Measurements from ENCODE around the gene ISYNA1. TPM values are rescaled to one million over a fixed set of nuclear protein-coding genes. Genes with fewer than 3 reads are reported as not detected.
A peak's percentile ranks its signal among the peaks of the same experiment; 100 is the strongest.

Gene ISYNA1
- total and polyA plus RNA-seq, 8 donors = 7.8 to 47.3 (median 15.4) TPM

- peak; percentile 80 to 93 for DNase-seq
- Histone ChIP-seq H3K27me3 (no peaks in the 10 kb centered on the region), H3K4me3 (no peak overlapping the region), H3K36me3 (peaks cover 22 to 50% (median 39%) of the 10 kb centered on the region in 4 donors), H3K27ac (peak overlapping the region; percentile 42 to 87 (median 85)), H3K9me3 (no peaks in the 10 kb centered on the region), H3K4me1 (peaks cover 71 to 95% (median 77%) of the 10 kb centered on the region in 4 donors)
- WGBS, 5 donors = 9 to 15% (median 11%) methylated on average over 7 to 8 of the region's 8 CpGs
- TF ChIP-seq CTCF (IDR thresholded peaks at IDR 0.05) (no peak), POLR2AphosphoS5 (IDR thresholded peaks at IDR 0.05) (peak; percentile 64 to 86 (median 84))
- intact Hi-C loops (cut with DNase I; ENCODE audit: low total_unique reads) = loop anchor here (10.0 kb wide), 1 partner anchor 100 kb away; no protein-coding TSS in a partner anchor
Measured at GRCh38 chr19:18464646-18465045, 26.7 kb upstream of the ISYNA1 start.

- H3K9me3 ChIP-seq = no peaks in the 10 kb centered on the region
- H3K36me3 ChIP-seq = peaks cover 32 to 81% (median 64%) of the 10 kb centered on the region in 4 donors
- intact Hi-C loops (cut with DNase I; ENCODE audit: low total_unique reads) = loop anchor here (10.0 kb wide), 1 partner anchor 103 kb away; no protein-coding TSS in a partner anchor
- H3K27me3 ChIP-seq = no peaks in the 10 kb centered on the region
- no peak overlapping the region for H3K4me3 ChIP-seq
- TF ChIP-seq POLR2A (IDR thresholded peaks at IDR 0.05) (no peak), CTCF (IDR thresholded peaks at IDR 0.05) (no peak), EP300 (IDR thresholded peaks at IDR 0.05) (no peak), POLR2AphosphoS5 (IDR thresholded peaks at IDR 0.05) (no peak)
- DNase-seq = no peak
- peaks cover 49 to 85% (median 63%) of the 10 kb centered on the region in 4 donors for H3K4me1 ChIP-seq
- WGBS, 5 donors = 94 to 100% (median 95%) methylated on average over 4 to 22 of the region's 22 CpGs
- H3K27ac ChIP-seq = peak overlapping the region in 4 of 5 donors; percentile 80 to 89 (median 85)
Measured at GRCh38 chr19:18461471-18461870, 23.5 kb upstream of the ISYNA1 start.

- 71 to 91% (median 85%) methylated on average over 3 to 12 of the region's 12 CpGs for WGBS, 5 donors
Measured at GRCh38 chr19:18460900-18461299, 23.0 kb upstream of the ISYNA1 start.

More at GRCh38 chr19:18460900-18461299, 23.0 kb upstream of the ISYNA1 start:
- Histone ChIP-seq H3K27me3 (no peaks in the 10 kb centered on the region), H3K4me1 (peaks cover 43 to 79% (median 58%) of the 10 kb centered on the region in 4 donors), H3K9me3 (no peaks in the 10 kb centered on the region), H3K36me3 (peaks cover 37 to 86% (median 70%) of the 10 kb centered on the region in 4 donors), H3K27ac (peak overlapping the region in 4 of 5 donors; percentile 80 to 89 (median 85)), H3K4me3 (no peak overlapping the region)
- intact Hi-C loops (cut with DNase I; ENCODE audit: low total_unique reads) = loop anchor here (10.0 kb wide), 1 partner anchor 104 kb away; no protein-coding TSS in a partner anchor
- no peak for DNase-seq
- no peak for TF ChIP-seq POLR2AphosphoS5 (IDR thresholded peaks at IDR 0.05)
- TF ChIP-seq POLR2A (IDR thresholded peaks at IDR 0.05) = no peak
- no peak for TF ChIP-seq EP300 (IDR thresholded peaks at IDR 0.05)
- TF ChIP-seq CTCF (IDR thresholded peaks at IDR 0.05) = no peak
